ENCODE measurements around the gene CBLB. TPM values are rescaled to one million over a fixed set of nuclear protein-coding genes. Genes with fewer than 3 reads are reported as not detected.

CBLB gene
- polyA plus RNA-seq, 4 donors, result 8.8 to 29.8 (median 12.9) TPM

- FAIRE-seq (no peak), DNase-seq (peak in 1 of 2 donors; percentile 59)
- 28 to 61% (median 35%) methylated on average over 2 of the region's 2 CpGs for WGBS, 3 donors
- Histone ChIP-seq H3K27ac (ENCODE audit: low read depth in 1 of 3, low read length in 2 of 3) (no peak overlapping the region), H3K4me1 (ENCODE audit: control insufficient read depth in 3 of 3, insufficient read depth in 2 of 3, low read depth in 1 of 3, low read length in 2 of 3) (peaks cover 10 to 16% (median 10%) of the 10 kb centered on the region in 3 donors), H3K9me3 (ENCODE audit: control insufficient read depth in 2 of 2, insufficient read depth in 1 of 2, low read depth in 1 of 2, low read length in 1 of 2) (no peaks in the 10 kb centered on the region), H3K36me3 (ENCODE audit: control insufficient read depth in 3 of 3, insufficient read depth in 2 of 3, low read depth in 1 of 3, low read length in 3 of 3) (peaks cover 0 to 13% (median 1%) of the 10 kb centered on the region in 3 donors), H3K27me3 (ENCODE audit: control insufficient read depth in 3 of 3, insufficient read depth in 3 of 3, low read length in 3 of 3) (no peaks in the 10 kb centered on the region), H3K4me3 (ENCODE audit: low read depth in 1 of 3, low read length in 3 of 3) (no peak overlapping the region)
Observed at GRCh38 chr3:105828703-105829102, 40.1 kb downstream of the CBLB start.

- no peak for FAIRE-seq
- Histone ChIP-seq H3K4me1 (ENCODE audit: control insufficient read depth in 3 of 3, insufficient read depth in 2 of 3, low read depth in 1 of 3, low read length in 2 of 3) (peaks cover 13 to 20% (median 17%) of the 10 kb centered on the region in 3 donors), H3K27me3 (ENCODE audit: control insufficient read depth in 3 of 3, insufficient read depth in 3 of 3, low read length in 3 of 3) (no peaks in the 10 kb centered on the region), H3K36me3 (ENCODE audit: control insufficient read depth in 3 of 3, insufficient read depth in 2 of 3, low read depth in 1 of 3, low read length in 3 of 3) (peaks cover 0 to 13% (median 1%) of the 10 kb centered on the region in 3 donors), H3K4me3 (ENCODE audit: low read depth in 1 of 3, low read length in 3 of 3) (no peak overlapping the region), H3K9me3 (ENCODE audit: control insufficient read depth in 2 of 2, insufficient read depth in 1 of 2, low read depth in 1 of 2, low read length in 1 of 2) (no peaks in the 10 kb centered on the region), H3K27ac (ENCODE audit: low read depth in 1 of 3, low read length in 2 of 3) (peak overlapping the region in 2 of 3 donors; percentile 60 to 70)
- peak; percentile 21 to 44 for DNase-seq
- 65 to 74% (median 71%) methylated on average over 2 of the region's 2 CpGs for WGBS, 3 donors
Observed at GRCh38 chr3:105827959-105828358, 40.9 kb downstream of the CBLB start.

- 68 to 89% (median 76%) methylated on average over 6 of the region's 6 CpGs for WGBS, 3 donors
- no peak for FAIRE-seq
- peaks cover 15 to 26% (median 26%) of the 10 kb centered on the region in 3 donors for H3K4me1 ChIP-seq (ENCODE audit: control insufficient read depth in 3 of 3, insufficient read depth in 2 of 3, low read depth in 1 of 3, low read length in 2 of 3)
Observed at GRCh38 chr3:105826778-105827634, 41.8 kb downstream of the CBLB start.

GRCh38 chr3:105824129-105824528 is 44.7 kb downstream of the CBLB start:
- Histone ChIP-seq H3K27ac (ENCODE audit: low read depth in 1 of 3, low read length in 2 of 3) (peak overlapping the region; percentile 61 to 85 (median 83)), H3K4me1 (ENCODE audit: control insufficient read depth in 3 of 3, insufficient read depth in 2 of 3, low read depth in 1 of 3, low read length in 2 of 3) (peaks cover 14 to 30% (median 27%) of the 10 kb centered on the region in 3 donors), H3K4me3 (ENCODE audit: low read depth in 1 of 3, low read length in 3 of 3) (no peak overlapping the region), H3K9me3 (ENCODE audit: control insufficient read depth in 2 of 2, insufficient read depth in 1 of 2, low read depth in 1 of 2, low read length in 1 of 2) (no peaks in the 10 kb centered on the region), H3K36me3 (ENCODE audit: control insufficient read depth in 3 of 3, insufficient read depth in 2 of 3, low read depth in 1 of 3, low read length in 3 of 3) (peaks cover 0 to 10% (median 0%) of the 10 kb centered on the region in 3 donors), H3K27me3 (ENCODE audit: control insufficient read depth in 3 of 3, insufficient read depth in 3 of 3, low read length in 3 of 3) (no peaks in the 10 kb centered on the region)
- FAIRE-seq (no peak), DNase-seq (peak in 1 of 2 donors; percentile 14)
- WGBS, 3 donors, result 69 to 89% (median 85%) methylated on average over 2 of the region's 2 CpGs

More at GRCh38 chr3:105826778-105827634, 41.8 kb downstream of the CBLB start:
- Histone ChIP-seq H3K4me3 (ENCODE audit: low read depth in 1 of 3, low read length in 3 of 3) (no peak overlapping the region), H3K9me3 (ENCODE audit: control insufficient read depth in 2 of 2, insufficient read depth in 1 of 2, low read depth in 1 of 2, low read length in 1 of 2) (no peaks in the 10 kb centered on the region), H3K27me3 (ENCODE audit: control insufficient read depth in 3 of 3, insufficient read depth in 3 of 3, low read length in 3 of 3) (no peaks in the 10 kb centered on the region), H3K36me3 (ENCODE audit: control insufficient read depth in 3 of 3, insufficient read depth in 2 of 3, low read depth in 1 of 3, low read length in 3 of 3) (peaks cover 0 to 13% (median 1%) of the 10 kb centered on the region in 3 donors), H3K27ac (ENCODE audit: low read depth in 1 of 3, low read length in 2 of 3) (peak overlapping the region in 1 of 3 donors; percentile 66)
- no peak for DNase-seq

GRCh38 chr3:105823149-105823867 is 45.5 kb downstream of the CBLB start:
- DNase-seq, result peak; percentile 59 to 91
- H3K4me3 ChIP-seq (ENCODE audit: low read depth in 1 of 3, low read length in 3 of 3), result no peak overlapping the region
- H3K9me3 ChIP-seq (ENCODE audit: control insufficient read depth in 2 of 2, insufficient read depth in 1 of 2, low read depth in 1 of 2, low read length in 1 of 2), result no peaks in the 10 kb centered on the region
- no peak for FAIRE-seq
- no peaks in the 10 kb centered on the region for H3K27me3 ChIP-seq (ENCODE audit: control insufficient read depth in 3 of 3, insufficient read depth in 3 of 3, low read length in 3 of 3)
- peaks cover 14 to 30% (median 27%) of the 10 kb centered on the region in 3 donors for H3K4me1 ChIP-seq (ENCODE audit: control insufficient read depth in 3 of 3, insufficient read depth in 2 of 3, low read depth in 1 of 3, low read length in 2 of 3)
- peak overlapping the region; percentile 61 to 86 (median 74) for H3K27ac ChIP-seq (ENCODE audit: low read depth in 1 of 3, low read length in 2 of 3)
- 44 to 50% (median 45%) methylated on average over 4 of the region's 4 CpGs for WGBS, 3 donors
- peaks cover 0 to 10% (median 0%) of the 10 kb centered on the region in 3 donors for H3K36me3 ChIP-seq (ENCODE audit: control insufficient read depth in 3 of 3, insufficient read depth in 2 of 3, low read depth in 1 of 3, low read length in 3 of 3)

- DNase-seq, result no peak
- no peak overlapping the region for H3K4me3 ChIP-seq (ENCODE audit: low read depth in 1 of 3, low read length in 3 of 3)
- FAIRE-seq, result no peak
- WGBS, 3 donors, result 52 to 61% (median 59%) methylated on average over 3 of the region's 3 CpGs
- H3K4me1 ChIP-seq (ENCODE audit: control insufficient read depth in 3 of 3, insufficient read depth in 2 of 3, low read depth in 1 of 3, low read length in 2 of 3), result peaks cover 14 to 30% (median 23%) of the 10 kb centered on the region in 3 donors
- peak overlapping the region; percentile 56 to 86 (median 74) for H3K27ac ChIP-seq (ENCODE audit: low read depth in 1 of 3, low read length in 2 of 3)
- H3K27me3 ChIP-seq (ENCODE audit: control insufficient read depth in 3 of 3, insufficient read depth in 3 of 3, low read length in 3 of 3), result no peaks in the 10 kb centered on the region
- H3K9me3 ChIP-seq (ENCODE audit: control insufficient read depth in 2 of 2, insufficient read depth in 1 of 2, low read depth in 1 of 2, low read length in 1 of 2), result no peaks in the 10 kb centered on the region
- peaks cover 0 to 8% (median 0%) of the 10 kb centered on the region in 3 donors for H3K36me3 ChIP-seq (ENCODE audit: control insufficient read depth in 3 of 3, insufficient read depth in 2 of 3, low read depth in 1 of 3, low read length in 3 of 3)
Observed at GRCh38 chr3:105822171-105823123, 46.4 kb downstream of the CBLB start.

GRCh38 chr3:105821433-105821832 is 47.4 kb downstream of the CBLB start:
- Histone ChIP-seq H3K4me1 (ENCODE audit: control insufficient read depth in 3 of 3, insufficient read depth in 2 of 3, low read depth in 1 of 3, low read length in 2 of 3) (peaks cover 14 to 30% (median 23%) of the 10 kb centered on the region in 3 donors), H3K27me3 (ENCODE audit: control insufficient read depth in 3 of 3, insufficient read depth in 3 of 3, low read length in 3 of 3) (no peaks in the 10 kb centered on the region), H3K36me3 (ENCODE audit: control insufficient read depth in 3 of 3, insufficient read depth in 2 of 3, low read depth in 1 of 3, low read length in 3 of 3) (peaks cover 0 to 6% (median 0%) of the 10 kb centered on the region in 3 donors), H3K9me3 (ENCODE audit: control insufficient read depth in 2 of 2, insufficient read depth in 1 of 2, low read depth in 1 of 2, low read length in 1 of 2) (no peaks in the 10 kb centered on the region), H3K4me3 (ENCODE audit: low read depth in 1 of 3, low read length in 3 of 3) (no peak overlapping the region), H3K27ac (ENCODE audit: low read depth in 1 of 3, low read length in 2 of 3) (peak overlapping the region in 2 of 3 donors; percentile 20 to 31)
- WGBS, 3 donors, result 11 to 54% (median 23%) methylated on average over 2 of the region's 2 CpGs
- DNase-seq (peak; percentile 70 to 89), FAIRE-seq (no peak)

All from small intestine (tissue), 7 donors.